ENCODE measurements around the gene ZEB1.
"Not testable (repeated sequence)": the region's sequence is repeated elsewhere in the genome, so short reads cannot be mapped to it uniquely, and the experiment has no call there.

Gene ZEB1

GRCh38 chr10:31515819-31516402 lies 196.9 kb downstream of the ZEB1 start:
- no peak for DNase-seq

GRCh38 chr10:31520986-31521831 lies 202.2 kb downstream of the ZEB1 start:
- no peak for DNase-seq

GRCh38 chr10:31522820-31523219 lies 203.8 kb downstream of the ZEB1 start:
- no peak for DNase-seq

GRCh38 chr10:31524460-31524859 lies 205.4 kb downstream of the ZEB1 start:
- DNase-seq, result no peak

GRCh38 chr10:31526178-31526577 lies 207.2 kb downstream of the ZEB1 start:
- DNase-seq, result no peak

- no peak for DNase-seq
Observed at GRCh38 chr10:31526681-31527080, 207.7 kb downstream of the ZEB1 start.

- DNase-seq, result no peak
Observed at GRCh38 chr10:31528831-31529230, 209.8 kb downstream of the ZEB1 start.

GRCh38 chr10:31536302-31536701 lies 217.3 kb downstream of the ZEB1 start:
- no peak for DNase-seq

- no peak for DNase-seq
Observed at GRCh38 chr10:31549896-31550295, 230.9 kb downstream of the ZEB1 start.

- DNase-seq, result no peak
Observed at GRCh38 chr10:31554556-31554955, 235.5 kb downstream of the ZEB1 start.

GRCh38 chr10:31557854-31558253 lies 238.8 kb downstream of the ZEB1 start:
- DNase-seq, result no peak

- not testable (repeated sequence) for DNase-seq
Observed at GRCh38 chr10:31568252-31568861, 249.3 kb downstream of the ZEB1 start.

GRCh38 chr10:31574577-31574976 lies 255.6 kb downstream of the ZEB1 start:
- DNase-seq, result no peak

- DNase-seq, result no peak
Observed at GRCh38 chr10:31578181-31578852, 259.3 kb downstream of the ZEB1 start.

- no peak for DNase-seq
Observed at GRCh38 chr10:31578951-31579350, 259.9 kb downstream of the ZEB1 start.
